Measurements from ENCODE around the gene MRPL19.

The MRPL19 gene

GRCh38 chr2:75632813-75633212 lies 13.8 kb upstream of the MRPL19 start:
- Histone ChIP-seq H3K27me3 (ENCODE audit: insufficient read depth, insufficient read length) (no peaks in the 10 kb centered on the region), H3K4me1 (ENCODE audit: insufficient read depth, insufficient read length) (no peaks in the 10 kb centered on the region), H3K9ac (ENCODE audit: insufficient read length, low read depth) (no peak overlapping the region), H3K4me3 (ENCODE audit: insufficient read length, low read depth) (no peak overlapping the region), H3K9me3 (ENCODE audit: insufficient read depth, low read length) (peaks cover 5% of the 10 kb centered on the region; the same call in 1 of the 2 replicates), H3K36me3 (ENCODE audit: insufficient read depth, insufficient read length, low read length) (no peaks in the 10 kb centered on the region)
- no peak for TF ChIP-seq ZNF274 (IDR thresholded peaks at IDR 0.05; ENCODE audit: low read depth, low read length)
- no peak for TF ChIP-seq YY1 (IDR thresholded peaks at IDR 0.05; ENCODE audit: insufficient read depth, insufficient read length)
- no peak for TF ChIP-seq SUZ12 (IDR thresholded peaks at IDR 0.05; ENCODE audit: extremely low read depth, insufficient read depth, insufficient read length)
- no peak for DNase-seq (ENCODE audit: low read depth, low spot score)

GRCh38 chr2:75633620-75634019 lies 13.0 kb upstream of the MRPL19 start:
- Histone ChIP-seq H3K27me3 (ENCODE audit: insufficient read depth, insufficient read length) (no peaks in the 10 kb centered on the region), H3K9me3 (ENCODE audit: insufficient read depth, low read length) (peaks cover 5% of the 10 kb centered on the region; the same call in 1 of the 2 replicates), H3K4me1 (ENCODE audit: insufficient read depth, insufficient read length) (no peaks in the 10 kb centered on the region), H3K9ac (ENCODE audit: insufficient read length, low read depth) (no peak overlapping the region), H3K4me3 (ENCODE audit: insufficient read length, low read depth) (no peak overlapping the region), H3K36me3 (ENCODE audit: insufficient read depth, insufficient read length, low read length) (no peaks in the 10 kb centered on the region)
- TF ChIP-seq ZNF274 (IDR thresholded peaks at IDR 0.05; ENCODE audit: low read depth, low read length): no peak
- no peak for TF ChIP-seq YY1 (IDR thresholded peaks at IDR 0.05; ENCODE audit: insufficient read depth, insufficient read length)
- no peak for TF ChIP-seq SUZ12 (IDR thresholded peaks at IDR 0.05; ENCODE audit: extremely low read depth, insufficient read depth, insufficient read length)
- no peak for DNase-seq (ENCODE audit: low read depth, low spot score)

- no peak for DNase-seq (ENCODE audit: low read depth, low spot score)
- TF ChIP-seq SUZ12 (IDR thresholded peaks at IDR 0.05; ENCODE audit: extremely low read depth, insufficient read depth, insufficient read length) (no peak), ZNF274 (IDR thresholded peaks at IDR 0.05; ENCODE audit: low read depth, low read length) (no peak), YY1 (IDR thresholded peaks at IDR 0.05; ENCODE audit: insufficient read depth, insufficient read length) (no peak)
- peaks cover 5% of the 10 kb centered on the region; the same call in 1 of the 2 replicates for H3K9me3 ChIP-seq (ENCODE audit: insufficient read depth, low read length)
- H3K4me3 ChIP-seq (ENCODE audit: insufficient read length, low read depth): no peak overlapping the region
- H3K27me3 ChIP-seq (ENCODE audit: insufficient read depth, insufficient read length): no peaks in the 10 kb centered on the region
- H3K4me1 ChIP-seq (ENCODE audit: insufficient read depth, insufficient read length): no peaks in the 10 kb centered on the region
- no peak overlapping the region for H3K9ac ChIP-seq (ENCODE audit: insufficient read length, low read depth)
- no peaks in the 10 kb centered on the region for H3K36me3 ChIP-seq (ENCODE audit: insufficient read depth, insufficient read length, low read length)
These were observed 11.6 kb upstream of the MRPL19 start for GRCh38 chr2:75634945-75635344.

- no peak for DNase-seq (ENCODE audit: low read depth, low spot score)
- H3K4me3 ChIP-seq (ENCODE audit: insufficient read length, low read depth): no peak overlapping the region
- no peak overlapping the region for H3K9ac ChIP-seq (ENCODE audit: insufficient read length, low read depth)
- TF ChIP-seq SUZ12 (IDR thresholded peaks at IDR 0.05; ENCODE audit: extremely low read depth, insufficient read depth, insufficient read length) (no peak), ZNF274 (IDR thresholded peaks at IDR 0.05; ENCODE audit: low read depth, low read length) (no peak), YY1 (IDR thresholded peaks at IDR 0.05; ENCODE audit: insufficient read depth, insufficient read length) (no peak)
- no peaks in the 10 kb centered on the region for H3K27me3 ChIP-seq (ENCODE audit: insufficient read depth, insufficient read length)
- peaks cover 5% of the 10 kb centered on the region; the same call in 1 of the 2 replicates for H3K9me3 ChIP-seq (ENCODE audit: insufficient read depth, low read length)
- H3K36me3 ChIP-seq (ENCODE audit: insufficient read depth, insufficient read length, low read length): no peaks in the 10 kb centered on the region
- H3K4me1 ChIP-seq (ENCODE audit: insufficient read depth, insufficient read length): no peaks in the 10 kb centered on the region
These were observed 9.0 kb upstream of the MRPL19 start for GRCh38 chr2:75637568-75637967.

GRCh38 chr2:75640621-75641121 lies 5.9 kb upstream of the MRPL19 start:
- DNase-seq (ENCODE audit: low read depth, low spot score): peak; percentile 22

GRCh38 chr2:75641587-75641986 lies 5.0 kb upstream of the MRPL19 start:
- no peak overlapping the region for H3K9ac ChIP-seq (ENCODE audit: insufficient read length, low read depth)
- no peaks in the 10 kb centered on the region for H3K4me1 ChIP-seq (ENCODE audit: insufficient read depth, insufficient read length)
- no peak overlapping the region for H3K4me3 ChIP-seq (ENCODE audit: insufficient read length, low read depth)
- no peaks in the 10 kb centered on the region for H3K9me3 ChIP-seq (ENCODE audit: insufficient read depth, low read length)
- TF ChIP-seq YY1 (IDR thresholded peaks at IDR 0.05; ENCODE audit: insufficient read depth, insufficient read length) (no peak), ZNF274 (IDR thresholded peaks at IDR 0.05; ENCODE audit: low read depth, low read length) (no peak), SUZ12 (IDR thresholded peaks at IDR 0.05; ENCODE audit: extremely low read depth, insufficient read depth, insufficient read length) (no peak)
- H3K36me3 ChIP-seq (ENCODE audit: insufficient read depth, insufficient read length, low read length): no peaks in the 10 kb centered on the region
- no peak for DNase-seq (ENCODE audit: low read depth, low spot score)
- H3K27me3 ChIP-seq (ENCODE audit: insufficient read depth, insufficient read length): no peaks in the 10 kb centered on the region

More at GRCh38 chr2:75640621-75641121, 5.9 kb upstream of the MRPL19 start:
- Histone ChIP-seq H3K9me3 (ENCODE audit: insufficient read depth, low read length) (no peaks in the 10 kb centered on the region), H3K4me1 (ENCODE audit: insufficient read depth, insufficient read length) (no peaks in the 10 kb centered on the region), H3K9ac (ENCODE audit: insufficient read length, low read depth) (no peak overlapping the region), H3K4me3 (ENCODE audit: insufficient read length, low read depth) (no peak overlapping the region), H3K36me3 (ENCODE audit: insufficient read depth, insufficient read length, low read length) (no peaks in the 10 kb centered on the region), H3K27me3 (ENCODE audit: insufficient read depth, insufficient read length) (no peaks in the 10 kb centered on the region)
- TF ChIP-seq SUZ12 (IDR thresholded peaks at IDR 0.05; ENCODE audit: extremely low read depth, insufficient read depth, insufficient read length): no peak
- no peak for TF ChIP-seq YY1 (IDR thresholded peaks at IDR 0.05; ENCODE audit: insufficient read depth, insufficient read length)
- no peak for TF ChIP-seq ZNF274 (IDR thresholded peaks at IDR 0.05; ENCODE audit: low read depth, low read length)

GRCh38 chr2:75643980-75644379 lies 2.6 kb upstream of the MRPL19 start:
- Histone ChIP-seq H3K9ac (ENCODE audit: insufficient read length, low read depth) (no peak overlapping the region), H3K4me3 (ENCODE audit: insufficient read length, low read depth) (no peak overlapping the region), H3K9me3 (ENCODE audit: insufficient read depth, low read length) (no peaks in the 10 kb centered on the region), H3K4me1 (ENCODE audit: insufficient read depth, insufficient read length) (no peaks in the 10 kb centered on the region), H3K36me3 (ENCODE audit: insufficient read depth, insufficient read length, low read length) (peaks cover 4% of the 10 kb centered on the region), H3K27me3 (ENCODE audit: insufficient read depth, insufficient read length) (no peaks in the 10 kb centered on the region)
- DNase-seq (ENCODE audit: low read depth, low spot score): no peak
- TF ChIP-seq SUZ12 (IDR thresholded peaks at IDR 0.05; ENCODE audit: extremely low read depth, insufficient read depth, insufficient read length): no peak
- no peak for TF ChIP-seq YY1 (IDR thresholded peaks at IDR 0.05; ENCODE audit: insufficient read depth, insufficient read length)
- TF ChIP-seq ZNF274 (IDR thresholded peaks at IDR 0.05; ENCODE audit: low read depth, low read length): no peak

All from NT2/D1 (cell line).